SJCRH30 (cell line): Measurements from ENCODE around the gene CDK14. TPM values are rescaled to one million over a fixed set of nuclear protein-coding genes. Genes with fewer than 3 reads are reported as not detected.

ENCODE experiments used
- DNase-seq, 2 experiments: peaks; one replicate each; pipeline ENCODE4 v3.0.0-alpha.2; 2015 to 2020
- H3K27ac ChIP-seq: fragments of 250-450 bp; sonication (Bioruptor Pico); 2 replicates; pipeline ENCODE4 v1.5.1; 2020; ENCODE audit warnings: mild to moderate bottlenecking, moderate library complexity
- H3K27me3 ChIP-seq: fragments of 250-450 bp; sonication (Bioruptor Pico); 2 replicates; pipeline ENCODE4 v1.5.1; 2020; ENCODE audit warnings: mild to moderate bottlenecking, moderate library complexity
- H3K36me3 ChIP-seq: fragments of 250-450 bp; sonication (Bioruptor Pico); 2 replicates; pipeline ENCODE4 v1.5.1; 2020; ENCODE audit warnings: mild to moderate bottlenecking, moderate library complexity
- H3K4me1 ChIP-seq: fragments of 250-450 bp; sonication (Bioruptor Pico); 2 replicates; pipeline ENCODE4 v1.5.1; 2020; ENCODE audit warnings: mild to moderate bottlenecking, moderate library complexity
- H3K4me3 ChIP-seq: fragments of 250-450 bp; sonication (Bioruptor Pico); 2 replicates; pipeline ENCODE4 v1.5.1; 2020; ENCODE audit warnings: mild to moderate bottlenecking, moderate library complexity
- H3K9me3 ChIP-seq: fragments of 250-450 bp; sonication (Bioruptor Pico); replicated peaks from 2 replicates; pipeline ENCODE4 v1.5.1; 2020; ENCODE audit warnings: mild to moderate bottlenecking, moderate library complexity
- total RNA-seq: library from RNA; depleted of rRNA; stranded (reverse); fragments of >200 nt; shearing (Covaris generic); gene quantifications from 2 replicates; pipeline ENCODE4 v1.2.3, GENCODE V29; 2014

CDK14 gene
- total RNA-seq, 1 experiment from 2014 or later, result 78.2 TPM

- no peaks in the 10 kb centered on the region for H3K4me1 ChIP-seq
- H3K27me3 ChIP-seq, result no peaks in the 10 kb centered on the region
- 0 out of 2 replicates have a peak, but pooled peaks cover 3% of the 10 kb centered on the region for H3K36me3 ChIP-seq
- DNase-seq, result no peak
- no peak overlapping the region for H3K27ac ChIP-seq
- H3K9me3 ChIP-seq, result no peaks in the 10 kb centered on the region
- no peak overlapping the region for H3K4me3 ChIP-seq
Observed at GRCh38 chr7:91137788-91138368, 541.8 kb downstream of the CDK14 start.

- H3K4me1 ChIP-seq, result no peaks in the 10 kb centered on the region
- no peak for DNase-seq
- no peak overlapping the region for H3K4me3 ChIP-seq
- H3K27ac ChIP-seq, result no peak overlapping the region
- no peaks in the 10 kb centered on the region for H3K9me3 ChIP-seq
- no peaks in the 10 kb centered on the region for H3K27me3 ChIP-seq
- H3K36me3 ChIP-seq, result 0 out of 2 replicates have a peak, but pooled peaks cover 3% of the 10 kb centered on the region
Observed at GRCh38 chr7:91140286-91140685, 544.2 kb downstream of the CDK14 start.

- no peaks in the 10 kb centered on the region for H3K9me3 ChIP-seq
- no peaks in the 10 kb centered on the region for H3K27me3 ChIP-seq
- 0 out of 2 replicates have a peak, but pooled peaks cover 3% of the 10 kb centered on the region for H3K36me3 ChIP-seq
- no peak overlapping the region for H3K27ac ChIP-seq
- no peaks in the 10 kb centered on the region for H3K4me1 ChIP-seq
- no peak overlapping the region for H3K4me3 ChIP-seq
- DNase-seq, result no peak
Observed at GRCh38 chr7:91140982-91141381, 544.9 kb downstream of the CDK14 start.

GRCh38 chr7:91142743-91143142 is 546.6 kb downstream of the CDK14 start:
- H3K4me1 ChIP-seq, result no peaks in the 10 kb centered on the region
- no peaks in the 10 kb centered on the region for H3K27me3 ChIP-seq
- no peak for DNase-seq
- H3K36me3 ChIP-seq, result peaks cover 3% of the 10 kb centered on the region; the same call in 1 of the 2 replicates
- H3K9me3 ChIP-seq, result no peaks in the 10 kb centered on the region
- no peak overlapping the region for H3K27ac ChIP-seq
- H3K4me3 ChIP-seq, result no peak overlapping the region

GRCh38 chr7:91149341-91150246 is 553.5 kb downstream of the CDK14 start:
- Histone ChIP-seq H3K27ac (no peak overlapping the region), H3K36me3 (peaks cover 4% of the 10 kb centered on the region; the same call in 1 of the 2 replicates), H3K4me1 (no peaks in the 10 kb centered on the region), H3K4me3 (no peak overlapping the region), H3K27me3 (no peaks in the 10 kb centered on the region), H3K9me3 (no peaks in the 10 kb centered on the region)
- DNase-seq, result no peak

GRCh38 chr7:91151916-91152315 is 555.8 kb downstream of the CDK14 start:
- Histone ChIP-seq H3K4me3 (no peak overlapping the region), H3K27ac (no peak overlapping the region), H3K27me3 (no peaks in the 10 kb centered on the region), H3K4me1 (no peaks in the 10 kb centered on the region), H3K9me3 (no peaks in the 10 kb centered on the region), H3K36me3 (peaks cover 8% of the 10 kb centered on the region; the same call in 1 of the 2 replicates)
- DNase-seq, result no peak

- peaks cover 4% of the 10 kb centered on the region; the same call in 1 of the 2 replicates for H3K36me3 ChIP-seq
Observed at GRCh38 chr7:91156316-91157185, 560.4 kb downstream of the CDK14 start.

GRCh38 chr7:91157579-91158320 is 561.6 kb downstream of the CDK14 start:
- no peak overlapping the region for H3K27ac ChIP-seq
- no peaks in the 10 kb centered on the region for H3K9me3 ChIP-seq
- H3K27me3 ChIP-seq, result no peaks in the 10 kb centered on the region
- DNase-seq, result no peak
- peaks cover 4% of the 10 kb centered on the region; the same call in 1 of the 2 replicates for H3K36me3 ChIP-seq
- no peaks in the 10 kb centered on the region for H3K4me1 ChIP-seq
- H3K4me3 ChIP-seq, result no peak overlapping the region

More at GRCh38 chr7:91156316-91157185, 560.4 kb downstream of the CDK14 start:
- no peak overlapping the region for H3K27ac ChIP-seq
- no peaks in the 10 kb centered on the region for H3K27me3 ChIP-seq
- no peak overlapping the region for H3K4me3 ChIP-seq
- no peak for DNase-seq
- H3K4me1 ChIP-seq, result no peaks in the 10 kb centered on the region
- H3K9me3 ChIP-seq, result no peaks in the 10 kb centered on the region

GRCh38 chr7:91162436-91162835 is 566.3 kb downstream of the CDK14 start:
- Histone ChIP-seq H3K27me3 (no peaks in the 10 kb centered on the region), H3K9me3 (no peaks in the 10 kb centered on the region), H3K4me1 (peaks cover 2% of the 10 kb centered on the region; the same call in 1 of the 2 replicates), H3K4me3 (no peak overlapping the region), H3K36me3 (no peaks in the 10 kb centered on the region), H3K27ac (no peak overlapping the region)
- DNase-seq, result no peak

GRCh38 chr7:91164506-91164905 is 568.4 kb downstream of the CDK14 start:
- no peak overlapping the region for H3K4me3 ChIP-seq
- no peaks in the 10 kb centered on the region for H3K36me3 ChIP-seq
- no peak for DNase-seq
- H3K9me3 ChIP-seq, result no peaks in the 10 kb centered on the region
- no peaks in the 10 kb centered on the region for H3K27me3 ChIP-seq
- peaks cover 13% of the 10 kb centered on the region for H3K4me1 ChIP-seq
- H3K27ac ChIP-seq, result no peak overlapping the region

GRCh38 chr7:91165006-91165845 is 569.1 kb downstream of the CDK14 start:
- H3K9me3 ChIP-seq, result no peaks in the 10 kb centered on the region
- H3K27ac ChIP-seq, result no peak overlapping the region
- H3K4me1 ChIP-seq, result peaks cover 20% of the 10 kb centered on the region
- H3K36me3 ChIP-seq, result no peaks in the 10 kb centered on the region
- no peaks in the 10 kb centered on the region for H3K27me3 ChIP-seq
- DNase-seq, result no peak
- no peak overlapping the region for H3K4me3 ChIP-seq

GRCh38 chr7:91165846-91166230 is 569.7 kb downstream of the CDK14 start:
- peaks cover 22% of the 10 kb centered on the region for H3K4me1 ChIP-seq
- no peaks in the 10 kb centered on the region for H3K36me3 ChIP-seq
- no peak overlapping the region for H3K4me3 ChIP-seq
- DNase-seq, result no peak
- no peak overlapping the region for H3K27ac ChIP-seq
- no peaks in the 10 kb centered on the region for H3K9me3 ChIP-seq
- H3K27me3 ChIP-seq, result no peaks in the 10 kb centered on the region
